ENCODE results near the gene HYLS1.

HYLS1 gene

DNA sequence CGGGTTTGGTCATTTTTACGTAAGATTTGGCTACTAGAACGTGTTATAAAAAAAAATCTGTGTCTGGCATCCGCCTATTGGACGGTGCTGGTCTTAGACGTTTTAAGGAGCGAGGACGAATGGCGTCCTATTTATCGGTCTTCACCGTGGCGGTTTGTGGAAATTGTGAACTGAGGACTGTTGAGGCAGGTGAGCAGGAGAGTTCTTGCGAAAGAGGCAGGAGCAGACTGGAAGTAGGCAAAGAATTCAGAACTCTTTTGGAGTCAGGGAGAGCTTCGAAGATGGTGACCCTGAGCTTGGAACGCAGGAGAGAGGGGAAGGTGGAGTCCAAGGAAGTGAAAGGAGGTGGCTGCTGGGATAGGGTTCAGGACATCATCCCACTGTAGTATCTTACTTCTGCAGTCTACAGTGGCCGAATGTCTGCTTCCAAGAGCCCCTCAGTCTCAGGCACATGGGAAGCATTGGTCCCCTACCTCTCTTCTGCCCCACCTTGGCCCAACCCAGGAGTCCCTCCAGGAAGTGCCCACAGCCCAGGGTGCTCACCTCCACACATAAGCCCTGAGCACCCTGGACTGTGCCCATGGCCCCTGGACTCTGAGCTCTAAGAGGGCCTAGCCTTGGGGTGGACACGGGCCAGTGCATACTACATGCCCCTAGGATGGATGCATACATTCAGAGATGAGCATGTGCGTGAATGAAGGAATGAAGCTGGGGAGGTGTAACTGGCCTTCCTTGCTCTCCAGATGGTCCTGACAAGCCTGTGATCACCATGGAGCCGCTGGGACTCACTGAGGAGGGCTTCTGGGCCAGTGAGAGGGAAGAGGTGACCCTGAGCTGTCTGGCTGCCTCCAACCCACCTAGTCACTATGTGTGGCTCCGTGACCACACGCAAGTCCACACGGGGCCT is 62.1 kb downstream of the HYLS1 start:
- DNase-seq (ENCODE audit: low read depth) = no peak
- no peak overlapping the region for H3K4me3 ChIP-seq (ENCODE audit: low read depth, low read length)
- TF ChIP-seq, protein P1, sequence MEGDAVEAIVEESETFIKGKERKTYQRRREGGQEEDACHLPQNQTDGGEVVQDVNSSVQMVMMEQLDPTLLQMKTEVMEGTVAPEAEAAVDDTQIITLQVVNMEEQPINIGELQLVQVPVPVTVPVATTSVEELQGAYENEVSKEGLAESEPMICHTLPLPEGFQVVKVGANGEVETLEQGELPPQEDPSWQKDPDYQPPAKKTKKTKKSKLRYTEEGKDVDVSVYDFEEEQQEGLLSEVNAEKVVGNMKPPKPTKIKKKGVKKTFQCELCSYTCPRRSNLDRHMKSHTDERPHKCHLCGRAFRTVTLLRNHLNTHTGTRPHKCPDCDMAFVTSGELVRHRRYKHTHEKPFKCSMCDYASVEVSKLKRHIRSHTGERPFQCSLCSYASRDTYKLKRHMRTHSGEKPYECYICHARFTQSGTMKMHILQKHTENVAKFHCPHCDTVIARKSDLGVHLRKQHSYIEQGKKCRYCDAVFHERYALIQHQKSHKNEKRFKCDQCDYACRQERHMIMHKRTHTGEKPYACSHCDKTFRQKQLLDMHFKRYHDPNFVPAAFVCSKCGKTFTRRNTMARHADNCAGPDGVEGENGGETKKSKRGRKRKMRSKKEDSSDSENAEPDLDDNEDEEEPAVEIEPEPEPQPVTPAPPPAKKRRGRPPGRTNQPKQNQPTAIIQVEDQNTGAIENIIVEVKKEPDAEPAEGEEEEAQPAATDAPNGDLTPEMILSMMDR (IDR thresholded peaks at IDR 0.05; ENCODE audit: control insufficient read depth, extremely low read depth, insufficient read depth) = no peak

DNA sequence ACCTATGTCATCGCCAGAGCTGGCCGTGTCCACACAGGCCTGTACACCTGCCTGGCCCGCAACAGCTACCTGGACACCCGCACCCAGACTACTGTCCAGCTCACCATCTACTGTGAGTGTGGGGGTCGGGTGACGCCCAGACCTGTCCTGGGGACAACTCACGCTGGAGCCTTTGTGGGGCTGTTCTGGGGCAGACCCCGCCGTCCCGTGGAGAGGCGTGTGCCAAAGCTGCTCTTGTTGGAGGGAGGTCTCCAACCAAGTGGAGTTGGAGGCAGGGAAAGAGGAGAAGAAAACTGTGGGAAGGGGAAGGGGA is 62.7 kb downstream of the HYLS1 start:
- no peak overlapping the region for H3K4me3 ChIP-seq (ENCODE audit: low read depth, low read length)
- TF ChIP-seq, protein P1 (IDR thresholded peaks at IDR 0.05; ENCODE audit: control insufficient read depth, extremely low read depth, insufficient read depth) = no peak
- no peak for DNase-seq (ENCODE audit: low read depth)

All from LNCaP clone FGC (cell line).